Skin epidermis (tissue), 12 donors: ENCODE results near the gene S1PR2.
"Not testable (repeated sequence)": the region's sequence is repeated elsewhere in the genome, so short reads cannot be mapped to it uniquely, and the experiment has no call there.

Source experiments
- H3K27ac ChIP-seq, 21 experiments: fragments of 200-600 bp; sonication (generic) in 11 of 21; one replicate each; pipeline ENCODE4 v1.5.0; 2020; ENCODE audit warnings: mild to moderate bottlenecking in 3 of 21, inconsistent platforms in 2 of 21, moderate library complexity in 2 of 21
- H3K4me3 ChIP-seq, 7 experiments: fragments of 200-600 bp; sonication (generic) in 2 of 7; one replicate each; pipeline ENCODE4 v1.5.0; 2020; ENCODE audit warnings: inconsistent platforms in 2 of 7, mild to moderate bottlenecking in 2 of 7, moderate library complexity in 1 of 7

The S1PR2 gene

GRCh38 chr19:10256551-10256950 lies 25.4 kb upstream of the S1PR2 start:
- Histone ChIP-seq H3K4me3 (no peak overlapping the region), H3K27ac (no peak overlapping the region)

- no peak overlapping the region for H3K27ac ChIP-seq
- H3K4me3 ChIP-seq, result no peak overlapping the region
These were observed 24.2 kb upstream of the S1PR2 start for GRCh38 chr19:10255358-10255757.

GRCh38 chr19:10254244-10254643 lies 23.1 kb upstream of the S1PR2 start:
- H3K27ac ChIP-seq, result no peak overlapping the region

GRCh38 chr19:10252707-10253106 lies 21.6 kb upstream of the S1PR2 start:
- peak overlapping the region; percentile 35 to 91 (median 87) for H3K27ac ChIP-seq
- H3K4me3 ChIP-seq, result peak overlapping the region; percentile 55 to 96 (median 78)

More at GRCh38 chr19:10254244-10254643, 23.1 kb upstream of the S1PR2 start:
- no peak overlapping the region for H3K4me3 ChIP-seq

GRCh38 chr19:10251792-10252694 lies 20.9 kb upstream of the S1PR2 start, which contains the start of gene MRPL4:
Gene MRPL4 (plus strand): TSS chr19:10252214. CDS start chr19:10252254, 40 bp downstream.
- H3K27ac ChIP-seq, result peak within 1 kb of the TSS; percentile 35 to 91 (median 87)
- H3K4me3 ChIP-seq, result peak within 1 kb of the TSS; percentile 55 to 96 (median 78)

- no peak overlapping the region for H3K27ac ChIP-seq
- no peak overlapping the region for H3K4me3 ChIP-seq
These were observed 15.4 kb upstream of the S1PR2 start for GRCh38 chr19:10246511-10246910.

- Histone ChIP-seq H3K4me3 (no peak overlapping the region), H3K27ac (no peak overlapping the region)
These were observed 14.2 kb upstream of the S1PR2 start for GRCh38 chr19:10245189-10245939.

- Histone ChIP-seq H3K27ac (no peak overlapping the region), H3K4me3 (no peak overlapping the region)
These were observed 12.5 kb upstream of the S1PR2 start for GRCh38 chr19:10243606-10244005.

- H3K27ac ChIP-seq, result not testable (repeated sequence)
These were observed 10.8 kb upstream of the S1PR2 start for GRCh38 chr19:10241826-10242449.

GRCh38 chr19:10238172-10238783 lies 7.1 kb upstream of the S1PR2 start:
- H3K27ac ChIP-seq, result peak overlapping the region in 13 of 21 experiments; percentile 16 to 71 (median 46)
- H3K4me3 ChIP-seq, result no peak overlapping the region

More at GRCh38 chr19:10241826-10242449, 10.8 kb upstream of the S1PR2 start:
- not testable (repeated sequence) for H3K4me3 ChIP-seq

GRCh38 chr19:10237702-10238101 lies 6.6 kb upstream of the S1PR2 start:
- Histone ChIP-seq H3K27ac (peak overlapping the region in 12 of 21 experiments; percentile 21 to 71 (median 47)), H3K4me3 (no peak overlapping the region)

GRCh38 chr19:10235409-10235808 lies 4.3 kb upstream of the S1PR2 start:
- H3K4me3 ChIP-seq, result not testable (repeated sequence)
- H3K27ac ChIP-seq, result peak overlapping the region in 16 of 21 experiments; percentile 37 to 93 (median 72)

- peak overlapping the region in 3 of 21 experiments; percentile 88 to 93 (median 92) for H3K27ac ChIP-seq
- no peak overlapping the region for H3K4me3 ChIP-seq
These were observed 3.9 kb upstream of the S1PR2 start for GRCh38 chr19:10235003-10235402.

GRCh38 chr19:10233946-10234345 lies 2.8 kb upstream of the S1PR2 start:
- no peak overlapping the region for H3K4me3 ChIP-seq
- H3K27ac ChIP-seq, result no peak overlapping the region

GRCh38 chr19:10231612-10232228 lies 589 bp upstream of the S1PR2 start:
- H3K27ac ChIP-seq, result peak overlapping the region in 19 of 21 experiments; percentile 82 to 98 (median 94)
- H3K4me3 ChIP-seq, result peak overlapping the region; percentile 67 to 93 (median 79)

GRCh38 chr19:10230173-10230860 lies 814 bp downstream of the S1PR2 start:
- H3K4me3 ChIP-seq, result peak overlapping the region; percentile 67 to 93 (median 79)
- peak overlapping the region; percentile 82 to 98 (median 94) for H3K27ac ChIP-seq

GRCh38 chr19:10228920-10229319 lies 2.2 kb downstream of the S1PR2 start:
- H3K4me3 ChIP-seq, result no peak overlapping the region
- peak overlapping the region in 13 of 21 experiments; percentile 27 to 98 (median 94) for H3K27ac ChIP-seq

- Histone ChIP-seq H3K27ac (peak overlapping the region in 13 of 21 experiments; percentile 27 to 98 (median 94)), H3K4me3 (no peak overlapping the region)
These were observed 2.7 kb downstream of the S1PR2 start for GRCh38 chr19:10228393-10228792.
